ENCODE data around the gene PRH2.
A peak's percentile ranks its signal among the peaks of the same experiment; 100 is the strongest.

PRH2 gene

GRCh38 chr12:10957741-10958140, 28.7 kb downstream of the PRH2 start:
- TF ChIP-seq CTCF (IDR thresholded peaks at IDR 0.05; ENCODE audit: insufficient read depth, low read depth, low read length, missing control alignments) = no peak
- no peak overlapping the region for H3K4me3 ChIP-seq (ENCODE audit: low read length)
- DNase-seq (ENCODE audit: low read depth) = no peak

GRCh38 chr12:10959804-10960203, 30.8 kb downstream of the PRH2 start:
- no peak overlapping the region for H3K4me3 ChIP-seq (ENCODE audit: low read length)
- no peak for TF ChIP-seq CTCF (IDR thresholded peaks at IDR 0.05; ENCODE audit: insufficient read depth, low read depth, low read length, missing control alignments)
- peak; percentile 7 for DNase-seq (ENCODE audit: low read depth)

GRCh38 chr12:10960211-10960610, 31.2 kb downstream of the PRH2 start:
- no peak for DNase-seq (ENCODE audit: low read depth)
- TF ChIP-seq CTCF (IDR thresholded peaks at IDR 0.05; ENCODE audit: insufficient read depth, low read depth, low read length, missing control alignments) = no peak
- H3K4me3 ChIP-seq (ENCODE audit: low read length) = no peak overlapping the region

- DNase-seq (ENCODE audit: low read depth) = no peak
- no peak for TF ChIP-seq CTCF (IDR thresholded peaks at IDR 0.05; ENCODE audit: insufficient read depth, low read depth, low read length, missing control alignments)
- no peak overlapping the region for H3K4me3 ChIP-seq (ENCODE audit: low read length)
Measured at GRCh38 chr12:10965476-10965875, 36.4 kb downstream of the PRH2 start.

GRCh38 chr12:10966314-10966713, 37.3 kb downstream of the PRH2 start:
- no peak for DNase-seq (ENCODE audit: low read depth)
- H3K4me3 ChIP-seq (ENCODE audit: low read length) = no peak overlapping the region
- no peak for TF ChIP-seq CTCF (IDR thresholded peaks at IDR 0.05; ENCODE audit: insufficient read depth, low read depth, low read length, missing control alignments)

GRCh38 chr12:10967409-10967808, 38.4 kb downstream of the PRH2 start:
- no peak for TF ChIP-seq CTCF (IDR thresholded peaks at IDR 0.05; ENCODE audit: insufficient read depth, low read depth, low read length, missing control alignments)
- DNase-seq (ENCODE audit: low read depth) = peak; percentile 32
- no peak overlapping the region for H3K4me3 ChIP-seq (ENCODE audit: low read length)

- TF ChIP-seq CTCF (IDR thresholded peaks at IDR 0.05; ENCODE audit: insufficient read depth, low read depth, low read length, missing control alignments) = no peak
- H3K4me3 ChIP-seq (ENCODE audit: low read length) = no peak overlapping the region
- DNase-seq (ENCODE audit: low read depth) = peak; percentile 63
Measured at GRCh38 chr12:10968765-10969456, 39.9 kb downstream of the PRH2 start.

Data from epithelial cell of esophagus (primary cell).